A673 (cell line): ENCODE results near the gene ABCC10.

Experiments used
- EZH2 ChIP-seq: fragments of 200-600 bp; sonication (generic); IDR thresholded peaks from 2 replicates; pipeline ENCODE4 v1.6.1; 2017; ENCODE audit warnings: borderline replicate concordance, low read depth, mild to moderate bottlenecking, mixed read lengths, antibody characterized with exemption, low read length; ENCODE audit not compliant: poor library complexity, severe bottlenecking
- TF ChIP-seq, protein P1 (sequence below): fragments of 300-800, 200-600 bp; sonication (generic); conservative IDR thresholded peaks from 2 replicates; pipeline ENCODE4 v1.5.1; 2017; ENCODE audit warnings: low read depth, mild to moderate bottlenecking, antibody characterized with exemption, low read length, moderate library complexity, mixed read lengths

GRCh38 chr6:43445576-43445975, 18.2 kb downstream of the ABCC10 start:
- TF ChIP-seq, protein P1, sequence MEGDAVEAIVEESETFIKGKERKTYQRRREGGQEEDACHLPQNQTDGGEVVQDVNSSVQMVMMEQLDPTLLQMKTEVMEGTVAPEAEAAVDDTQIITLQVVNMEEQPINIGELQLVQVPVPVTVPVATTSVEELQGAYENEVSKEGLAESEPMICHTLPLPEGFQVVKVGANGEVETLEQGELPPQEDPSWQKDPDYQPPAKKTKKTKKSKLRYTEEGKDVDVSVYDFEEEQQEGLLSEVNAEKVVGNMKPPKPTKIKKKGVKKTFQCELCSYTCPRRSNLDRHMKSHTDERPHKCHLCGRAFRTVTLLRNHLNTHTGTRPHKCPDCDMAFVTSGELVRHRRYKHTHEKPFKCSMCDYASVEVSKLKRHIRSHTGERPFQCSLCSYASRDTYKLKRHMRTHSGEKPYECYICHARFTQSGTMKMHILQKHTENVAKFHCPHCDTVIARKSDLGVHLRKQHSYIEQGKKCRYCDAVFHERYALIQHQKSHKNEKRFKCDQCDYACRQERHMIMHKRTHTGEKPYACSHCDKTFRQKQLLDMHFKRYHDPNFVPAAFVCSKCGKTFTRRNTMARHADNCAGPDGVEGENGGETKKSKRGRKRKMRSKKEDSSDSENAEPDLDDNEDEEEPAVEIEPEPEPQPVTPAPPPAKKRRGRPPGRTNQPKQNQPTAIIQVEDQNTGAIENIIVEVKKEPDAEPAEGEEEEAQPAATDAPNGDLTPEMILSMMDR = no peak
- no peak for TF ChIP-seq EZH2
